ENCODE data around the gene MYO1A. TPM values are rescaled to one million over a fixed set of nuclear protein-coding genes. Genes with fewer than 3 reads are reported as not detected.

Gene MYO1A
- total and polyA plus RNA-seq, 2 of the 13 experiments (the other 11 are each of a cell fraction or from before 2014, with no cell fraction given): 5.3 to 6.0 TPM

DNA sequence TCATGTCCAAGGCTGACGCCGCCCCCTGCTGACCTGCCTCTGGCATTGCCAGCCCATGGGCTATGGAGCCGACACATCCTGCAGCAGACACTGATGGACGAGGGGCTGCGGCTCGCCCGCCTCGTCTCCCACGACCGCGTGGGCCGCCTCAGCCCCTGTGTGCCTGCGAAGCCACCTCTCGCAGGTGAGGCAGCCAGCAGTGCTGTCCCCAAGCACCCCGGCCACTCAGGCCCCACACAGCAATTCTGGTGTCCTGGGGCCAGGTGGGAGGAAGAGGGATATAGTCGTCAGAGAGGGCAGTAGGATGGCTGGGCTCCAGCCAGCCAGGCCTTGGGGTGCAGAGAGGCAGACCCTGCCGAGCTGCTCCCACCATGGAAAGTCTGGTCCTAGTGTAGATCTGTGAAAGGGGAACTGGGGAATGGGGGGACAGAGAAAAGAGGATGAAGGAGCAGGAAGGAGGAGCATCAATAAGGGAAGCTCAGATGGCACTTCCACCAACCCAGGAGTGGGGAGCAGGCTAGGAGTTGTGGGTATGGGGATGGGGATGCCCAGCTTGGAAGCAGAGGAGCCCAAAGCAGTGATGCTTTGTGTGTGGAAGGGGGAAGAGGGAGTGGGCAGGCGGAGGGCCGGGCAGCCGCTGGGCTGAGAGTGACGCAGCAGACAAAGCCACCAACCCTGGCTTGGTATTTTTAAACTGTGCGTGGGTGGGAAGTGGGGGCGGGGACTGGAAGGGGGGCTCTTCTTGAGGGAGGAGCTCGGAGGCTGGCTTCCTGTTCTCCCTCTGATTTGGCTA, 43.7 kb upstream of the MYO1A start (continued):
- TF ChIP-seq XRCC5 (optimal IDR thresholded peaks at IDR 0.05; ENCODE audit: low read length) (no peak), HNRNPL (IDR thresholded peaks at IDR 0.05; ENCODE audit: low read depth, low read length) (peak; percentile 74; the same call in 1 of the 2 replicates), KDM2A (CRISPR knock-in tag; IDR thresholded peaks at IDR 0.05; ENCODE audit: borderline replicate concordance, low read depth) (no peak), FOSL2 (CRISPR knock-in tag; IDR thresholded peaks at IDR 0.05) (0 out of 2 replicates have a peak, but pooled peaks have one; percentile 20), SNRNP70 (IDR thresholded peaks at IDR 0.05; ENCODE audit: low read depth, low read length) (no peak), MEIS1 (CRISPR knock-in tag; IDR thresholded peaks at IDR 0.05; ENCODE audit: borderline replicate concordance) (0 out of 2 replicates have a peak, but pooled peaks have one; percentile 28), RAD21 (CRISPR knock-in tag; IDR thresholded peaks at IDR 0.05) (peak; percentile 90), NR2F6 (IDR thresholded peaks at IDR 0.05) (no peak), NR2F6 (CRISPR knock-in tag; IDR thresholded peaks at IDR 0.05) (no peak)
- TF ChIP-seq, protein P1, sequence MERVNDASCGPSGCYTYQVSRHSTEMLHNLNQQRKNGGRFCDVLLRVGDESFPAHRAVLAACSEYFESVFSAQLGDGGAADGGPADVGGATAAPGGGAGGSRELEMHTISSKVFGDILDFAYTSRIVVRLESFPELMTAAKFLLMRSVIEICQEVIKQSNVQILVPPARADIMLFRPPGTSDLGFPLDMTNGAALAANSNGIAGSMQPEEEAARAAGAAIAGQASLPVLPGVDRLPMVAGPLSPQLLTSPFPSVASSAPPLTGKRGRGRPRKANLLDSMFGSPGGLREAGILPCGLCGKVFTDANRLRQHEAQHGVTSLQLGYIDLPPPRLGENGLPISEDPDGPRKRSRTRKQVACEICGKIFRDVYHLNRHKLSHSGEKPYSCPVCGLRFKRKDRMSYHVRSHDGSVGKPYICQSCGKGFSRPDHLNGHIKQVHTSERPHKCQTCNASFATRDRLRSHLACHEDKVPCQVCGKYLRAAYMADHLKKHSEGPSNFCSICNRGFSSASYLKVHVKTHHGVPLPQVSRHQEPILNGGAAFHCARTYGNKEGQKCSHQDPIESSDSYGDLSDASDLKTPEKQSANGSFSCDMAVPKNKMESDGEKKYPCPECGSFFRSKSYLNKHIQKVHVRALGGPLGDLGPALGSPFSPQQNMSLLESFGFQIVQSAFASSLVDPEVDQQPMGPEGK (CRISPR knock-in tag; IDR thresholded peaks at IDR 0.05): 0 out of 2 replicates have a peak, but pooled peaks have one; percentile 28
- TF ChIP-seq, protein P2, sequence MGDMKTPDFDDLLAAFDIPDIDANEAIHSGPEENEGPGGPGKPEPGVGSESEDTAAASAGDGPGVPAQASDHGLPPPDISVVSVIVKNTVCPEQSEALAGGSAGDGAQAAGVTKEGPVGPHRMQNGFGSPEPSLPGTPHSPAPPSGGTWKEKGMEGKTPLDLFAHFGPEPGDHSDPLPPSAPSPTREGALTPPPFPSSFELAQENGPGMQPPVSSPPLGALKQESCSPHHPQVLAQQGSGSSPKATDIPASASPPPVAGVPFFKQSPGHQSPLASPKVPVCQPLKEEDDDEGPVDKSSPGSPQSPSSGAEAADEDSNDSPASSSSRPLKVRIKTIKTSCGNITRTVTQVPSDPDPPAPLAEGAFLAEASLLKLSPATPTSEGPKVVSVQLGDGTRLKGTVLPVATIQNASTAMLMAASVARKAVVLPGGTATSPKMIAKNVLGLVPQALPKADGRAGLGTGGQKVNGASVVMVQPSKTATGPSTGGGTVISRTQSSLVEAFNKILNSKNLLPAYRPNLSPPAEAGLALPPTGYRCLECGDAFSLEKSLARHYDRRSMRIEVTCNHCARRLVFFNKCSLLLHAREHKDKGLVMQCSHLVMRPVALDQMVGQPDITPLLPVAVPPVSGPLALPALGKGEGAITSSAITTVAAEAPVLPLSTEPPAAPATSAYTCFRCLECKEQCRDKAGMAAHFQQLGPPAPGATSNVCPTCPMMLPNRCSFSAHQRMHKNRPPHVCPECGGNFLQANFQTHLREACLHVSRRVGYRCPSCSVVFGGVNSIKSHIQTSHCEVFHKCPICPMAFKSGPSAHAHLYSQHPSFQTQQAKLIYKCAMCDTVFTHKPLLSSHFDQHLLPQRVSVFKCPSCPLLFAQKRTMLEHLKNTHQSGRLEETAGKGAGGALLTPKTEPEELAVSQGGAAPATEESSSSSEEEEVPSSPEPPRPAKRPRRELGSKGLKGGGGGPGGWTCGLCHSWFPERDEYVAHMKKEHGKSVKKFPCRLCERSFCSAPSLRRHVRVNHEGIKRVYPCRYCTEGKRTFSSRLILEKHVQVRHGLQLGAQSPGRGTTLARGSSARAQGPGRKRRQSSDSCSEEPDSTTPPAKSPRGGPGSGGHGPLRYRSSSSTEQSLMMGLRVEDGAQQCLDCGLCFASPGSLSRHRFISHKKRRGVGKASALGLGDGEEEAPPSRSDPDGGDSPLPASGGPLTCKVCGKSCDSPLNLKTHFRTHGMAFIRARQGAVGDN (CRISPR knock-in tag; IDR thresholded peaks at IDR 0.05): peak; percentile 31; the same call in 1 of the 2 replicates
- TF ChIP-seq, protein P3, sequence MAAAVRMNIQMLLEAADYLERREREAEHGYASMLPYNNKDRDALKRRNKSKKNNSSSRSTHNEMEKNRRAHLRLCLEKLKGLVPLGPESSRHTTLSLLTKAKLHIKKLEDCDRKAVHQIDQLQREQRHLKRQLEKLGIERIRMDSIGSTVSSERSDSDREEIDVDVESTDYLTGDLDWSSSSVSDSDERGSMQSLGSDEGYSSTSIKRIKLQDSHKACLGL (CRISPR knock-in tag; IDR thresholded peaks at IDR 0.05): peak; percentile 45; the same call in 1 of the 2 replicates
- TF ChIP-seq, protein P4, sequence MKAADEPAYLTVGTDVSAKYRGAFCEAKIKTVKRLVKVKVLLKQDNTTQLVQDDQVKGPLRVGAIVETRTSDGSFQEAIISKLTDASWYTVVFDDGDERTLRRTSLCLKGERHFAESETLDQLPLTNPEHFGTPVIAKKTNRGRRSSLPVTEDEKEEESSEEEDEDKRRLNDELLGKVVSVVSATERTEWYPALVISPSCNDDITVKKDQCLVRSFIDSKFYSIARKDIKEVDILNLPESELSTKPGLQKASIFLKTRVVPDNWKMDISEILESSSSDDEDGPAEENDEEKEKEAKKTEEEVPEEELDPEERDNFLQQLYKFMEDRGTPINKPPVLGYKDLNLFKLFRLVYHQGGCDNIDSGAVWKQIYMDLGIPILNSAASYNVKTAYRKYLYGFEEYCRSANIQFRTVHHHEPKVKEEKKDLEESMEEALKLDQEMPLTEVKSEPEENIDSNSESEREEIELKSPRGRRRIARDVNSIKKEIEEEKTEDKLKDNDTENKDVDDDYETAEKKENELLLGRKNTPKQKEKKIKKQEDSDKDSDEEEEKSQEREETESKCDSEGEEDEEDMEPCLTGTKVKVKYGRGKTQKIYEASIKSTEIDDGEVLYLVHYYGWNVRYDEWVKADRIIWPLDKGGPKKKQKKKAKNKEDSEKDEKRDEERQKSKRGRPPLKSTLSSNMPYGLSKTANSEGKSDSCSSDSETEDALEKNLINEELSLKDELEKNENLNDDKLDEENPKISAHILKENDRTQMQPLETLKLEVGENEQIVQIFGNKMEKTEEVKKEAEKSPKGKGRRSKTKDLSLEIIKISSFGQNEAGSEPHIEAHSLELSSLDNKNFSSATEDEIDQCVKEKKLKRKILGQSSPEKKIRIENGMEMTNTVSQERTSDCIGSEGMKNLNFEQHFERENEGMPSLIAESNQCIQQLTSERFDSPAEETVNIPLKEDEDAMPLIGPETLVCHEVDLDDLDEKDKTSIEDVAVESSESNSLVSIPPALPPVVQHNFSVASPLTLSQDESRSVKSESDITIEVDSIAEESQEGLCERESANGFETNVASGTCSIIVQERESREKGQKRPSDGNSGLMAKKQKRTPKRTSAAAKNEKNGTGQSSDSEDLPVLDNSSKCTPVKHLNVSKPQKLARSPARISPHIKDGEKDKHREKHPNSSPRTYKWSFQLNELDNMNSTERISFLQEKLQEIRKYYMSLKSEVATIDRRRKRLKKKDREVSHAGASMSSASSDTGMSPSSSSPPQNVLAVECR (CRISPR knock-in tag; IDR thresholded peaks at IDR 0.05; ENCODE audit: borderline replicate concordance): 0 out of 2 replicates have a peak, but pooled peaks have one; percentile 12

Data from HepG2 (cell line).